Measurements from ENCODE around the gene NAA80. TPM values are rescaled to one million over a fixed set of nuclear protein-coding genes. Genes with fewer than 3 reads are reported as not detected.

NAA80 gene
- polyA plus RNA-seq, 2 of the 4 experiments (the other 2 are of a cell fraction) = 3.1 to 5.3 TPM

DNA sequence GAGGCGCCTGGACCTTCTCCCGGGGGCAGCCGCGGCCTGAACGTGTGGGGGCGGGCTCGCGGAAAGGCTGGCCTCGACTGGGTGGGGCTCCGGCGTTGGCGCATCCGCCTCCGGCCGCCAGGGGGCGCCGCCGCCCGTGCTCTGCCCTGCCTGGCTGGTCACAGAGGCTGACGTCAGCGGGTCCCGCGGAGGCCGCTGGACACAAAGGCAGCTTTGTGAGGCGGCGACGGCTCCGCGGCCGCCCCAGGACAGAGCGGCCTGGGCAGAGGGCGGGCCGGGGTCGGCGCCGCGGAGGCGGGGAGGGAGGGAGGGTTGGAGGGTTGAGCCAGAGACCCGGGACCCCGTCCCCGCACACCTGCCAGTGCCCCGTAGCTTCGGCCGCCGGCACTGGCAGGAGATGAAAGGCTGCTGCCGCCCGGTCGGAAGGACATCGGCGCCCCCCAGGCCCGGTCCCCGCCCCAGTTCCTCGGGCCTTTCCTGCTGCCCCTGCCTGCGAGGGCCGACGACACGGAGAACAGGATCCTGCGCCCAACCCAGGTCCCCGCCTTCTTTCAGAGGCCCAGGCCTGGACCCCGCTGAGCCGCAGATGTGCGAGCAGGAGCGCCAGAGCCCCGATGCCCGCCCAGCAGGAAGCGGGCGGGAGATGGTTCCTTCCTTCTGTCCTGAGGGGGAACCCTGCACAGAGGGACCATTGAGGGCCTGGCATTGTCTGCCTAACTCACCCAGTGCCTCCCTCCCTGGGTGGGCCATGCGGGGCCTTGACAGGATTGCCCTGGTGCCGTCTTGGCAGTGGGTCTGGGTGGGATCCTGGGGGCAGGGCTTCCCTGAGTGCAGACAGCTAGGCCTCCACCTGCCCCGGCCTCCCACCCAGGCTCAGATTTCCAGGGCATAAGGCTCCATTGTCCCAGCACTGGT is 38.9 kb downstream of the NAA80 start (continued):
- TF ChIP-seq TFCP2L1 (CRISPR knock-in tag; IDR thresholded peaks at IDR 0.05) (no peak), EHMT2 (IDR thresholded peaks at IDR 0.05; ENCODE audit: low read depth) (no peak), ZC3H11A (IDR thresholded peaks at IDR 0.05) (no peak), FOXS1 (CRISPR knock-in tag; IDR thresholded peaks at IDR 0.05) (no peak), FOSB (CRISPR knock-in tag; IDR thresholded peaks at IDR 0.05) (no peak), ZFP36 (IDR thresholded peaks at IDR 0.05; ENCODE audit: borderline replicate concordance, partially characterized antibody) (no peak), SREBF2 (IDR thresholded peaks at IDR 0.05) (no peak), ZNF302 (CRISPR knock-in tag; IDR thresholded peaks at IDR 0.05) (no peak), JUN (IDR thresholded peaks at IDR 0.05) (peak in 1 of 2 experiments; percentile 89; a peak in 4 of 5 replicates), ESRRA (IDR thresholded peaks at IDR 0.05; ENCODE audit: borderline replicate concordance, low read length) (no peak), ZSCAN20 (CRISPR knock-in tag; IDR thresholded peaks at IDR 0.05) (no peak), NFE2L2 (conservative IDR thresholded peaks at IDR 0.05; ENCODE audit: low read length) (no peak), RCOR1 (IDR thresholded peaks at IDR 0.05; ENCODE audit: low read depth, low read length) (no peak), BHLHE40 (IDR thresholded peaks at IDR 0.05; ENCODE audit: low read depth, low read length) (no peak), HOXA7 (CRISPR knock-in tag; IDR thresholded peaks at IDR 0.05) (no peak)
- TF ChIP-seq, protein P1, sequence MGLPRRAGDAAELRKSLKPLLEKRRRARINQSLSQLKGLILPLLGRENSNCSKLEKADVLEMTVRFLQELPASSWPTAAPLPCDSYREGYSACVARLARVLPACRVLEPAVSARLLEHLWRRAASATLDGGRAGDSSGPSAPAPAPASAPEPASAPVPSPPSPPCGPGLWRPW (IDR thresholded peaks at IDR 0.05) = no peak
- TF ChIP-seq, protein P2, sequence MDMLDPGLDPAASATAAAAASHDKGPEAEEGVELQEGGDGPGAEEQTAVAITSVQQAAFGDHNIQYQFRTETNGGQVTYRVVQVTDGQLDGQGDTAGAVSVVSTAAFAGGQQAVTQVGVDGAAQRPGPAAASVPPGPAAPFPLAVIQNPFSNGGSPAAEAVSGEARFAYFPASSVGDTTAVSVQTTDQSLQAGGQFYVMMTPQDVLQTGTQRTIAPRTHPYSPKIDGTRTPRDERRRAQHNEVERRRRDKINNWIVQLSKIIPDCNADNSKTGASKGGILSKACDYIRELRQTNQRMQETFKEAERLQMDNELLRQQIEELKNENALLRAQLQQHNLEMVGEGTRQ (IDR thresholded peaks at IDR 0.05) = no peak
- TF ChIP-seq, protein P3, sequence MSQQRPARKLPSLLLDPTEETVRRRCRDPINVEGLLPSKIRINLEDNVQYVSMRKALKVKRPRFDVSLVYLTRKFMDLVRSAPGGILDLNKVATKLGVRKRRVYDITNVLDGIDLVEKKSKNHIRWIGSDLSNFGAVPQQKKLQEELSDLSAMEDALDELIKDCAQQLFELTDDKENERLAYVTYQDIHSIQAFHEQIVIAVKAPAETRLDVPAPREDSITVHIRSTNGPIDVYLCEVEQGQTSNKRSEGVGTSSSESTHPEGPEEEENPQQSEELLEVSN (IDR thresholded peaks at IDR 0.05; ENCODE audit: borderline replicate concordance, low read depth) = 0 out of 2 replicates have a peak, but pooled peaks have one; percentile 30
- TF ChIP-seq, protein P4, sequence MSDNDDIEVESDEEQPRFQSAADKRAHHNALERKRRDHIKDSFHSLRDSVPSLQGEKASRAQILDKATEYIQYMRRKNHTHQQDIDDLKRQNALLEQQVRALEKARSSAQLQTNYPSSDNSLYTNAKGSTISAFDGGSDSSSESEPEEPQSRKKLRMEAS (IDR thresholded peaks at IDR 0.05) = 0 out of 2 replicates have a peak, but pooled peaks have one; percentile 37
- TF ChIP-seq, protein P5, sequence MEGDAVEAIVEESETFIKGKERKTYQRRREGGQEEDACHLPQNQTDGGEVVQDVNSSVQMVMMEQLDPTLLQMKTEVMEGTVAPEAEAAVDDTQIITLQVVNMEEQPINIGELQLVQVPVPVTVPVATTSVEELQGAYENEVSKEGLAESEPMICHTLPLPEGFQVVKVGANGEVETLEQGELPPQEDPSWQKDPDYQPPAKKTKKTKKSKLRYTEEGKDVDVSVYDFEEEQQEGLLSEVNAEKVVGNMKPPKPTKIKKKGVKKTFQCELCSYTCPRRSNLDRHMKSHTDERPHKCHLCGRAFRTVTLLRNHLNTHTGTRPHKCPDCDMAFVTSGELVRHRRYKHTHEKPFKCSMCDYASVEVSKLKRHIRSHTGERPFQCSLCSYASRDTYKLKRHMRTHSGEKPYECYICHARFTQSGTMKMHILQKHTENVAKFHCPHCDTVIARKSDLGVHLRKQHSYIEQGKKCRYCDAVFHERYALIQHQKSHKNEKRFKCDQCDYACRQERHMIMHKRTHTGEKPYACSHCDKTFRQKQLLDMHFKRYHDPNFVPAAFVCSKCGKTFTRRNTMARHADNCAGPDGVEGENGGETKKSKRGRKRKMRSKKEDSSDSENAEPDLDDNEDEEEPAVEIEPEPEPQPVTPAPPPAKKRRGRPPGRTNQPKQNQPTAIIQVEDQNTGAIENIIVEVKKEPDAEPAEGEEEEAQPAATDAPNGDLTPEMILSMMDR (IDR thresholded peaks at IDR 0.05) = peak; percentile 83
- TF ChIP-seq, protein P6, sequence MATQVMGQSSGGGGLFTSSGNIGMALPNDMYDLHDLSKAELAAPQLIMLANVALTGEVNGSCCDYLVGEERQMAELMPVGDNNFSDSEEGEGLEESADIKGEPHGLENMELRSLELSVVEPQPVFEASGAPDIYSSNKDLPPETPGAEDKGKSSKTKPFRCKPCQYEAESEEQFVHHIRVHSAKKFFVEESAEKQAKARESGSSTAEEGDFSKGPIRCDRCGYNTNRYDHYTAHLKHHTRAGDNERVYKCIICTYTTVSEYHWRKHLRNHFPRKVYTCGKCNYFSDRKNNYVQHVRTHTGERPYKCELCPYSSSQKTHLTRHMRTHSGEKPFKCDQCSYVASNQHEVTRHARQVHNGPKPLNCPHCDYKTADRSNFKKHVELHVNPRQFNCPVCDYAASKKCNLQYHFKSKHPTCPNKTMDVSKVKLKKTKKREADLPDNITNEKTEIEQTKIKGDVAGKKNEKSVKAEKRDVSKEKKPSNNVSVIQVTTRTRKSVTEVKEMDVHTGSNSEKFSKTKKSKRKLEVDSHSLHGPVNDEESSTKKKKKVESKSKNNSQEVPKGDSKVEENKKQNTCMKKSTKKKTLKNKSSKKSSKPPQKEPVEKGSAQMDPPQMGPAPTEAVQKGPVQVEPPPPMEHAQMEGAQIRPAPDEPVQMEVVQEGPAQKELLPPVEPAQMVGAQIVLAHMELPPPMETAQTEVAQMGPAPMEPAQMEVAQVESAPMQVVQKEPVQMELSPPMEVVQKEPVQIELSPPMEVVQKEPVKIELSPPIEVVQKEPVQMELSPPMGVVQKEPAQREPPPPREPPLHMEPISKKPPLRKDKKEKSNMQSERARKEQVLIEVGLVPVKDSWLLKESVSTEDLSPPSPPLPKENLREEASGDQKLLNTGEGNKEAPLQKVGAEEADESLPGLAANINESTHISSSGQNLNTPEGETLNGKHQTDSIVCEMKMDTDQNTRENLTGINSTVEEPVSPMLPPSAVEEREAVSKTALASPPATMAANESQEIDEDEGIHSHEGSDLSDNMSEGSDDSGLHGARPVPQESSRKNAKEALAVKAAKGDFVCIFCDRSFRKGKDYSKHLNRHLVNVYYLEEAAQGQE (IDR thresholded peaks at IDR 0.05) = no peak

Measured in A549 (cell line).